Neural cell (in vitro differentiated cells): Measurements from ENCODE around the gene AEBP1. TPM values are rescaled to one million over a fixed set of nuclear protein-coding genes. Genes with fewer than 3 reads are reported as not detected.

ENCODE experiments used
- H2AFZ ChIP-seq: fragments of 200-600, 300-800 bp; sonication (generic), shearing (Covaris generic); 2 replicates; pipeline ENCODE4 v1.6.0; 2014; ENCODE audit warnings: low read depth, mild to moderate bottlenecking, antibody characterized with exemption, low read length, moderate library complexity
- H3F3A ChIP-seq: fragments of 200-600 bp; shearing (Covaris generic); 2 replicates; pipeline ENCODE4 v1.6.1; 2016; ENCODE audit warnings: mild to moderate bottlenecking, moderate library complexity, mixed read lengths, antibody characterized with exemption, low read length; ENCODE audit not compliant: insufficient read depth, poor library complexity, severe bottlenecking
- H3K27ac ChIP-seq: fragments of 200-600, 300-800 bp; sonication (generic), shearing (Covaris generic); 2 replicates; pipeline ENCODE4 v1.5.1; 2014; ENCODE audit warnings: mild to moderate bottlenecking, low read length, moderate library complexity
- H3K27me3 ChIP-seq: fragments of 300-800, 200-600 bp; sonication (generic), shearing (Covaris generic); 2 replicates; pipeline ENCODE4 v1.6.0; 2014; ENCODE audit warnings: mild to moderate bottlenecking, low read depth, low read length, moderate library complexity; ENCODE audit not compliant: insufficient read depth
- H3K36me3 ChIP-seq: fragments of 300-800, 200-600 bp; sonication (generic), shearing (Covaris generic); 2 replicates; pipeline ENCODE4 v1.5.1; 2014; ENCODE audit warnings: mild to moderate bottlenecking, antibody characterized with exemption, low read length, moderate library complexity; ENCODE audit not compliant: insufficient read depth
- H3K4me2 ChIP-seq: fragments of 300-800, 200-600 bp; sonication (generic), shearing (Covaris generic); 2 replicates; pipeline ENCODE4 v1.6.0; 2014; ENCODE audit warnings: mild to moderate bottlenecking, low read length
- H3K4me3 ChIP-seq: fragments of 300-800, 200-600 bp; sonication (generic), shearing (Covaris generic); 2 replicates; pipeline ENCODE4 v1.5.1; 2014; ENCODE audit warnings: mild to moderate bottlenecking, low read length, moderate library complexity
- H3K79me2 ChIP-seq: fragments of 200-600 bp; shearing (Covaris generic); replicated peaks from 2 replicates; pipeline ENCODE4 v1.6.0; 2014; ENCODE audit warnings: mild to moderate bottlenecking, low read length, moderate library complexity; ENCODE audit not compliant: insufficient read depth
- H3K9ac ChIP-seq: fragments of 300-800, 200-600 bp; sonication (generic), shearing (Covaris generic); 2 replicates; pipeline ENCODE4 v1.6.1; 2016; ENCODE audit warnings: mild to moderate bottlenecking, low read length, mixed read lengths
- H3K9me2 ChIP-seq: fragments of 200-600 bp; shearing (Covaris generic); 2 replicates; pipeline ENCODE4 v1.6.1; 2016; ENCODE audit warnings: mild to moderate bottlenecking, low read length, mixed read lengths; ENCODE audit not compliant: insufficient read depth
- H3K9me3 ChIP-seq: fragments of 200-600, 300-800 bp; sonication (generic), shearing (Covaris generic); 2 replicates; pipeline ENCODE4 v1.6.1; 2016; ENCODE audit warnings: mild to moderate bottlenecking, mixed run types, low read length, moderate library complexity, mixed read lengths
- H4K20me1 ChIP-seq: fragments of 200-600 bp; shearing (Covaris generic); 2 replicates; pipeline ENCODE4 v1.6.1; 2016; ENCODE audit warnings: mild to moderate bottlenecking, mixed run types; ENCODE audit not compliant: insufficient read depth
- CTCF ChIP-seq: fragments of 450-650 bp; IDR thresholded peaks from 2 replicates; pipeline ENCODE4 v1.5.1; 2014; ENCODE audit warnings: antibody characterized with exemption, mild to moderate bottlenecking, moderate library complexity; ENCODE audit not compliant: poor library complexity, severe bottlenecking
- EP300 ChIP-seq: fragments of 450-650 bp; conservative IDR thresholded peaks from 2 replicates; pipeline ENCODE4 v1.6.1; 2014; ENCODE audit warnings: antibody characterized with exemption, mild to moderate bottlenecking, moderate library complexity; ENCODE audit not compliant: poor library complexity, severe bottlenecking
- EZH2 ChIP-seq: fragments of 200-600, 300-800 bp; shearing (Covaris generic), sonication (generic); IDR thresholded peaks from 2 replicates; pipeline ENCODE4 v1.6.1; 2014; ENCODE audit warnings: antibody characterized with exemption, low read length, borderline replicate concordance, mild to moderate bottlenecking; ENCODE audit not compliant: insufficient read depth, poor library complexity, severe bottlenecking
- MXI1 ChIP-seq: fragments of 450-650 bp; conservative IDR thresholded peaks from 2 replicates; pipeline ENCODE4 v1.6.1; 2014; ENCODE audit warnings: antibody characterized with exemption, mild to moderate bottlenecking; ENCODE audit not compliant: poor library complexity, severe bottlenecking
- POLR2AphosphoS5 ChIP-seq: IDR thresholded peaks from 2 replicates; pipeline ENCODE4 v1.6.1; 2012
- RAD21 ChIP-seq: fragments of 450-650 bp; conservative IDR thresholded peaks from 2 replicates; pipeline ENCODE4 v1.6.1; 2014; ENCODE audit warnings: antibody characterized with exemption, mild to moderate bottlenecking, moderate library complexity
- REST ChIP-seq: IDR thresholded peaks from 2 replicates; pipeline ENCODE4 v1.6.1; 2012; ENCODE audit warnings: borderline replicate concordance
- SMC3 ChIP-seq: fragments of 450-650 bp; conservative IDR thresholded peaks from 2 replicates; pipeline ENCODE4 v1.6.1; 2014; ENCODE audit warnings: antibody characterized with exemption, mild to moderate bottlenecking, moderate library complexity; ENCODE audit not compliant: poor library complexity
- TAF1 ChIP-seq: IDR thresholded peaks from 2 replicates; pipeline ENCODE4 v1.6.1; 2012; ENCODE audit warnings: low read depth
- polyA plus RNA-seq: library from polyadenylated mRNA; depleted of rRNA; stranded (reverse); fragments of >200 nt; gene quantifications from 2 replicates; pipeline ENCODE4 v1.2.3, GENCODE V29; 2014

AEBP1 gene
- polyA plus RNA-seq, 1 donor from 2014 or later: 0.30 TPM

- no peak for TF ChIP-seq EP300
Measured at GRCh38 chr7:44103566-44103922, 601 bp upstream of the AEBP1 start (continued).

- Histone ChIP-seq H3K36me3 (no peaks in the 10 kb centered on the region), H3K27me3 (peaks cover 19% of the 10 kb centered on the region), H3K79me2 (no peaks in the 10 kb centered on the region), H2AFZ (no peak overlapping the region), H3K9me3 (no peaks in the 10 kb centered on the region), H3K9me2 (no peaks in the 10 kb centered on the region), H3F3A (no peaks in the 10 kb centered on the region), H3K4me2 (no peak overlapping the region), H3K9ac (no peak overlapping the region), H4K20me1 (no peaks in the 10 kb centered on the region), H3K27ac (no peak overlapping the region), H3K4me3 (no peak overlapping the region)
- no peak for TF ChIP-seq MXI1
- TF ChIP-seq CTCF: no peak
- no peak for TF ChIP-seq POLR2AphosphoS5
- no peak for TF ChIP-seq REST
- TF ChIP-seq EZH2: no peak
- TF ChIP-seq SMC3: no peak
- TF ChIP-seq TAF1: no peak
- no peak for TF ChIP-seq RAD21
- no peak for TF ChIP-seq EP300
Measured at GRCh38 chr7:44104860-44105771, 971 bp downstream of the AEBP1 start.

GRCh38 chr7:44105832-44106231, 1.7 kb downstream of the AEBP1 start:
- no peak overlapping the region for H2AFZ ChIP-seq
- H3K9ac ChIP-seq: no peak overlapping the region
- H3K79me2 ChIP-seq: no peaks in the 10 kb centered on the region
- H4K20me1 ChIP-seq: no peaks in the 10 kb centered on the region
- H3K36me3 ChIP-seq: no peaks in the 10 kb centered on the region
- no peak overlapping the region for H3K27ac ChIP-seq
- H3K9me3 ChIP-seq: no peaks in the 10 kb centered on the region
- H3K9me2 ChIP-seq: no peaks in the 10 kb centered on the region
- H3F3A ChIP-seq: no peaks in the 10 kb centered on the region
- peaks cover 19% of the 10 kb centered on the region for H3K27me3 ChIP-seq
- TF ChIP-seq REST (no peak), RAD21 (no peak)
- H3K4me3 ChIP-seq: no peak overlapping the region
- H3K4me2 ChIP-seq: no peak overlapping the region
